CD4-positive, alpha-beta T cell treated with Interleukin-6 for 4 hours (primary cell): ENCODE results near the gene SWSAP1.

Experiments used
- DNase-seq: peaks from one replicate; pipeline ENCODE4 v3.0.0-alpha.2; 2020; ENCODE audit warnings: mixed read lengths

Gene SWSAP1

GRCh38 chr19:11416346-11417052 is 42.0 kb downstream of the SWSAP1 start:
- DNase-seq = no peak

GRCh38 chr19:11418094-11418548 is 43.7 kb downstream of the SWSAP1 start:
- DNase-seq = no peak

- DNase-seq = no peak
Measured at GRCh38 chr19:11418549-11419506, 44.4 kb downstream of the SWSAP1 start, which contains the start of gene RGL3. Gene RGL3, minus strand, starts transcription at chr19:11419314. Its CDS starts 36 bp downstream, at chr19:11419278.

GRCh38 chr19:11420429-11421370 is 46.2 kb downstream of the SWSAP1 start:
- DNase-seq = peak; percentile 24

- peak; percentile 21 for DNase-seq
Measured at GRCh38 chr19:11421371-11422098, 47.1 kb downstream of the SWSAP1 start.

GRCh38 chr19:11422163-11423065 is 47.9 kb downstream of the SWSAP1 start:
- peak; percentile 66 for DNase-seq

GRCh38 chr19:11423164-11423790 is 48.8 kb downstream of the SWSAP1 start:
- DNase-seq = no peak

- no peak for DNase-seq
Measured at GRCh38 chr19:11423791-11424181, 49.3 kb downstream of the SWSAP1 start.
